NCI-H1436 (cell line): ENCODE data around the gene IQCE.

Experiments
- DNase-seq: peaks from one replicate; lab custom pipeline; 2025; lab: John Stamatoyannopoulos, UW

Gene IQCE

GRCh38 chr7:2646680-2647571, 88.1 kb downstream of the IQCE start:
- no peak for DNase-seq

GRCh38 chr7:2647594-2648172, 88.9 kb downstream of the IQCE start:
- no peak for DNase-seq

- DNase-seq, result no peak
Observed at GRCh38 chr7:2649139-2649838, 90.5 kb downstream of the IQCE start.

- DNase-seq, result no peak
Observed at GRCh38 chr7:2649991-2650390, 91.2 kb downstream of the IQCE start.

- no peak for DNase-seq
Observed at GRCh38 chr7:2650451-2650850, 91.7 kb downstream of the IQCE start.

- DNase-seq, result no peak
Observed at GRCh38 chr7:2651336-2651735, 92.6 kb downstream of the IQCE start.

GRCh38 chr7:2651847-2652735, 93.3 kb downstream of the IQCE start:
- no peak for DNase-seq

- no peak for DNase-seq
Observed at GRCh38 chr7:2652736-2653060, 93.9 kb downstream of the IQCE start.

GRCh38 chr7:2654059-2654458, 95.3 kb downstream of the IQCE start:
- DNase-seq, result no peak

GRCh38 chr7:2655870-2656614, 97.3 kb downstream of the IQCE start:
- no peak for DNase-seq

- DNase-seq, result no peak
Observed at GRCh38 chr7:2657208-2657607, 98.4 kb downstream of the IQCE start.

- DNase-seq, result no peak
Observed at GRCh38 chr7:2657920-2658671, 99.3 kb downstream of the IQCE start.

- no peak for DNase-seq
Observed at GRCh38 chr7:2658941-2659340, 100.2 kb downstream of the IQCE start.

GRCh38 chr7:2659556-2660358, 101.0 kb downstream of the IQCE start:
- no peak for DNase-seq

- no peak for DNase-seq
Observed at GRCh38 chr7:2660359-2661095, 101.7 kb downstream of the IQCE start.

- DNase-seq, result no peak
Observed at GRCh38 chr7:2661096-2661449, 102.3 kb downstream of the IQCE start.

- no peak for DNase-seq
Observed at GRCh38 chr7:2661602-2662272, 103.0 kb downstream of the IQCE start.

GRCh38 chr7:2662273-2663120, 103.7 kb downstream of the IQCE start:
- no peak for DNase-seq
